Upper lobe of left lung (tissue), 4 donors: ENCODE measurements around the gene KCNK2.

Experiments
- EP300 ChIP-seq, 4 donors: sonication (generic); formaldehyde crosslinking; IDR thresholded peaks; one replicate each; pipeline ENCODE4 v1.5.1; 2017; ENCODE audit warnings: antibody characterized with exemption in 4 of 4, control low read depth in 2 of 4
- POLR2A ChIP-seq, 4 donors: fragments of 450-650 bp; IDR thresholded peaks; one replicate each; pipeline ENCODE4 v1.5.1; 2016 to 2017; ENCODE audit warnings: antibody characterized with exemption in 4 of 4, mild to moderate bottlenecking in 2 of 4
- POLR2AphosphoS5 ChIP-seq, 2 donors: sonication (generic); formaldehyde crosslinking; IDR thresholded peaks; one replicate each; pipeline ENCODE4 v1.5.1; 2017; ENCODE audit warnings: antibody characterized with exemption in 2 of 2
- TF ChIP-seq, protein P1 (sequence below), 6 experiments: fragments of 450-650 bp in 4 of 6; fragments of 200-600 bp in 2 of 6; sonication (generic) in 2 of 6; IDR thresholded peaks; one replicate each; pipeline ENCODE4 v1.5.1; 2016 to 2019; ENCODE audit warnings: antibody characterized with exemption in 6 of 6

DNA sequence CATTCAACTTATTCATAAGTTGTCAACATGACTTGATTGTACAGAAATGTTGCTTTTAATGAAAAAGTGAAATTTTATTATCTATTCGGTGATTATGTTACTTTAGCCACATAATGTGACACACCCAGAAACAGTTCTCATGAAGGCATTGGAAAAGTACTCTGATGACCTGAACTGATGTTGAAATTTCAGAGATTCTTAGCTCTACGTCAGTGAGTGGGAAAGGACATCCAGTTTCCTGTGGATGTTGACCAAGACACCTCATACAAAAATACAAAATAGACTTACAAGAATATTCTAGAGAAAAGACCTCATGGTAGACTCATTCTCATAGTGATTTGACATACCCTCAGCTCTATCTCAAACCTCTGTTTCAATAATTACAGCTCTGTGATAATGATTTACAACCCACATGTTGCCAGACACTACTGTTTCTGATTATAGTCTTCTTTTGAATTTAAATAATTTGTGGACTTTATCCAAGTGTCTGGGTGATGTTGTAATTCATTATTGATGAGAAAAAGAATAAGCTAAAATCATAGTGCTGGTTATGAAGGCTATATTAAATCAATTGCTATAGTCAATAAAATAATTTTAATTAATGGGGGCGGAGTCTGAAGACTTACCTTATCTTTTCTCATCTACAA, 37.3 kb downstream of the KCNK2 start:
- TF ChIP-seq, protein P1, sequence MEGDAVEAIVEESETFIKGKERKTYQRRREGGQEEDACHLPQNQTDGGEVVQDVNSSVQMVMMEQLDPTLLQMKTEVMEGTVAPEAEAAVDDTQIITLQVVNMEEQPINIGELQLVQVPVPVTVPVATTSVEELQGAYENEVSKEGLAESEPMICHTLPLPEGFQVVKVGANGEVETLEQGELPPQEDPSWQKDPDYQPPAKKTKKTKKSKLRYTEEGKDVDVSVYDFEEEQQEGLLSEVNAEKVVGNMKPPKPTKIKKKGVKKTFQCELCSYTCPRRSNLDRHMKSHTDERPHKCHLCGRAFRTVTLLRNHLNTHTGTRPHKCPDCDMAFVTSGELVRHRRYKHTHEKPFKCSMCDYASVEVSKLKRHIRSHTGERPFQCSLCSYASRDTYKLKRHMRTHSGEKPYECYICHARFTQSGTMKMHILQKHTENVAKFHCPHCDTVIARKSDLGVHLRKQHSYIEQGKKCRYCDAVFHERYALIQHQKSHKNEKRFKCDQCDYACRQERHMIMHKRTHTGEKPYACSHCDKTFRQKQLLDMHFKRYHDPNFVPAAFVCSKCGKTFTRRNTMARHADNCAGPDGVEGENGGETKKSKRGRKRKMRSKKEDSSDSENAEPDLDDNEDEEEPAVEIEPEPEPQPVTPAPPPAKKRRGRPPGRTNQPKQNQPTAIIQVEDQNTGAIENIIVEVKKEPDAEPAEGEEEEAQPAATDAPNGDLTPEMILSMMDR (IDR thresholded peaks at IDR 0.05) = no peak
- TF ChIP-seq POLR2AphosphoS5 (IDR thresholded peaks at IDR 0.05) = no peak
- TF ChIP-seq POLR2A (IDR thresholded peaks at IDR 0.05) = no peak
- no peak for TF ChIP-seq EP300 (IDR thresholded peaks at IDR 0.05)
